OCI-LY1 (cell line): ENCODE measurements around the gene IDH3A.

ENCODE experiments used
- H2AFZ ChIP-seq: fragments of 200-600 bp; sonication (generic), shearing (Covaris generic); 2 replicates; pipeline ENCODE4 v1.6.0; 2014; ENCODE audit warnings: antibody characterized with exemption, mild to moderate bottlenecking, low read length
- H3F3A ChIP-seq: fragments of 200-600 bp; sonication (generic), shearing (Covaris generic); 2 replicates; pipeline ENCODE4 v1.6.0; 2014; ENCODE audit warnings: mild to moderate bottlenecking, antibody characterized with exemption, low read length, moderate library complexity; ENCODE audit not compliant: insufficient read depth
- H3K27ac ChIP-seq: fragments of 200-600 bp; sonication (generic); 2 replicates; pipeline ENCODE4 v1.5.1; 2014; ENCODE audit warnings: low read length, mixed run types, mild to moderate bottlenecking, low read depth; ENCODE audit not compliant: poor library complexity, severe bottlenecking
- H3K27me3 ChIP-seq: fragments of 200-600 bp; sonication (generic); 2 replicates; pipeline ENCODE4 v1.6.0; 2014; ENCODE audit warnings: antibody characterized with exemption, mild to moderate bottlenecking, low read length, moderate library complexity; ENCODE audit not compliant: insufficient read depth
- H3K36me3 ChIP-seq: fragments of 200-600 bp; sonication (generic); 2 replicates; pipeline ENCODE4 v1.6.1; 2014; ENCODE audit warnings: mild to moderate bottlenecking, antibody characterized with exemption, low read length, moderate library complexity, mixed read lengths; ENCODE audit not compliant: insufficient read depth
- H3K4me1 ChIP-seq: fragments of 200-600 bp; sonication (generic); 2 replicates; pipeline ENCODE4 v1.5.1; 2014; ENCODE audit warnings: mild to moderate bottlenecking, low read length, moderate library complexity; ENCODE audit not compliant: insufficient read depth, severe bottlenecking
- H3K4me2 ChIP-seq: fragments of 200-600 bp; sonication (generic), shearing (Covaris generic); 2 replicates; pipeline ENCODE4 v1.6.1; 2014; ENCODE audit warnings: low read length
- H3K4me3 ChIP-seq: fragments of 200-600 bp; sonication (generic); 2 replicates; pipeline ENCODE4 v1.5.1; 2014; ENCODE audit warnings: low read length, low read depth, mild to moderate bottlenecking, mixed read lengths; ENCODE audit not compliant: poor library complexity, severe bottlenecking
- H3K79me2 ChIP-seq: fragments of 200-600 bp; shearing (Covaris generic); 2 replicates; pipeline ENCODE4 v1.6.1; 2016; ENCODE audit warnings: mixed run types, low read length, mixed read lengths; ENCODE audit not compliant: insufficient read depth
- H3K9ac ChIP-seq: fragments of 200-600 bp; sonication (generic), shearing (Covaris generic); 2 replicates; pipeline ENCODE4 v1.6.1; 2014; ENCODE audit warnings: mild to moderate bottlenecking, low read length, mixed read lengths
- H3K9me2 ChIP-seq: fragments of 200-600 bp; sonication (generic), shearing (Covaris generic); 2 replicates; pipeline ENCODE4 v1.6.1; 2014; ENCODE audit warnings: low read depth, mild to moderate bottlenecking, low read length, mixed read lengths
- H3K9me3 ChIP-seq: fragments of 200-600 bp; shearing (Covaris generic); 2 replicates; pipeline ENCODE4 v1.6.1; 2014; ENCODE audit warnings: low read length, mixed read lengths
- H4K20me1 ChIP-seq: fragments of 200-600 bp; sonication (generic), shearing (Covaris generic); 2 replicates; pipeline ENCODE4 v1.6.0; 2016; ENCODE audit warnings: mild to moderate bottlenecking, low read length; ENCODE audit not compliant: insufficient read depth
- CTCF ChIP-seq: fragments of 200-600 bp; sonication (generic), shearing (Covaris generic); IDR thresholded peaks from 2 replicates; pipeline ENCODE4 v1.5.1; 2017; ENCODE audit warnings: mild to moderate bottlenecking, antibody characterized with exemption, low read length, moderate library complexity, mixed read lengths
- EZH2 ChIP-seq: fragments of 200-600 bp; sonication (generic), shearing (Covaris generic); IDR thresholded peaks from 2 replicates; pipeline ENCODE4 v1.8.0; 2017; ENCODE audit warnings: borderline replicate concordance, mixed run types, mild to moderate bottlenecking, antibody characterized with exemption, low read length, moderate library complexity, mixed read lengths

The IDH3A gene

DNA sequence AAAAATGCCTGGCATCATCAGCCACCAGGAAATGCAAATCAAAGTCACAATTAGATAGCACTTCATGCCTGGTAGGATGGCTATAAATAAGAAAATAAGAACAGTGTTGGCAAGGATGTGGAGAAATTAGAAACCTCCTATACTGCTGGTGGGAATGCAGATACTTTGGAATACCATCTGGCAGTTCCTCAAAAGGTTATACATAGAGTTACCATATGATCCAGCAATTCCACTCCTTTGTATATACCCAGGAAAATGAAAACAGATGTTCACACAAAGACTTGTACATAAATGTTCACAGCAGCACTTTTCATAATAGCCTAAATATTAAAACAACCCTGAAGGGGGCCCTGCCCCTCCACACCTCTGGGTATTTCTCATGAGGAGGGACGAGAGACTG is 71.6 kb downstream of the IDH3A start:
- Histone ChIP-seq H3K4me2 (no peak overlapping the region), H3K27me3 (0 out of 2 replicates have a peak, but pooled peaks cover 3% of the 10 kb centered on the region), H3K9me3 (no peaks in the 10 kb centered on the region), H2AFZ (no peak overlapping the region), H3F3A (no peaks in the 10 kb centered on the region), H3K27ac (no peak overlapping the region), H3K9ac (no peak overlapping the region), H3K79me2 (no peaks in the 10 kb centered on the region), H3K4me3 (no peak overlapping the region), H3K36me3 (no peaks in the 10 kb centered on the region), H3K4me1 (no peaks in the 10 kb centered on the region), H4K20me1 (no peaks in the 10 kb centered on the region), H3K9me2 (no peaks in the 10 kb centered on the region)
- TF ChIP-seq CTCF (no peak), EZH2 (no peak)
